Renal cortical epithelial cell (primary cell): ENCODE results near the gene ELF3. TPM values are rescaled to one million over a fixed set of nuclear protein-coding genes. Genes with fewer than 3 reads are reported as not detected.

Experiments
- DNase-seq: peaks from one replicate; pipeline ENCODE4 v3.0.0-alpha.2; 2011; ENCODE audit warnings: low read depth
- total RNA-seq: library from RNA; depleted of rRNA; stranded (reverse); fragments of >200 nt; gene quantifications from 2 replicates; pipeline ENCODE4 v1.2.3, GENCODE V29; 2014

ELF3 gene
- total RNA-seq, 1 donor from 2014 or later, result 307 TPM

GRCh38 chr1:202007805-202008489 is 2.4 kb upstream of the ELF3 start:
- peak; percentile 38 for DNase-seq

GRCh38 chr1:202009326-202010179 is 834 bp upstream of the ELF3 start:
- DNase-seq, result peak; percentile 82

- DNase-seq, result no peak
Measured at GRCh38 chr1:202011994-202012393, 1.6 kb downstream of the ELF3 start.

- DNase-seq, result no peak
Measured at GRCh38 chr1:202012544-202013478, 2.4 kb downstream of the ELF3 start.

GRCh38 chr1:202013603-202014002 is 3.2 kb downstream of the ELF3 start:
- DNase-seq, result no peak

- DNase-seq, result no peak
Measured at GRCh38 chr1:202014060-202014459, 3.7 kb downstream of the ELF3 start.

GRCh38 chr1:202014915-202015661 is 4.7 kb downstream of the ELF3 start:
- DNase-seq, result no peak

- DNase-seq, result no peak
Measured at GRCh38 chr1:202015662-202015937, 5.2 kb downstream of the ELF3 start.

GRCh38 chr1:202016022-202016810 is 5.8 kb downstream of the ELF3 start:
- DNase-seq, result no peak

GRCh38 chr1:202016811-202017748 is 6.7 kb downstream of the ELF3 start:
- peak; percentile 24 for DNase-seq

GRCh38 chr1:202017749-202018467 is 7.5 kb downstream of the ELF3 start:
- DNase-seq, result peak; percentile 35

GRCh38 chr1:202018468-202019234 is 8.3 kb downstream of the ELF3 start:
- DNase-seq, result peak; percentile 83

- peak; percentile 69 for DNase-seq
Measured at GRCh38 chr1:202019235-202019558, 8.8 kb downstream of the ELF3 start.

- DNase-seq, result peak; percentile 92
Measured at GRCh38 chr1:202023001-202023433, 12.6 kb downstream of the ELF3 start.

GRCh38 chr1:202029171-202029665 is 18.8 kb downstream of the ELF3 start:
- DNase-seq, result peak; percentile 88

GRCh38 chr1:202029727-202030126 is 19.3 kb downstream of the ELF3 start:
- no peak for DNase-seq

- DNase-seq, result no peak
Measured at GRCh38 chr1:202031796-202032195, 21.4 kb downstream of the ELF3 start.

- no peak for DNase-seq
Measured at GRCh38 chr1:202034149-202034682, 23.8 kb downstream of the ELF3 start.
